ENCODE measurements around the gene TCERG1L.
A peak's percentile ranks its signal among the peaks of the same experiment; 100 is the strongest.
"Not testable (repeated sequence)": the region's sequence is repeated elsewhere in the genome, so short reads cannot be mapped to it uniquely, and the experiment has no call there.

The TCERG1L gene

DNA sequence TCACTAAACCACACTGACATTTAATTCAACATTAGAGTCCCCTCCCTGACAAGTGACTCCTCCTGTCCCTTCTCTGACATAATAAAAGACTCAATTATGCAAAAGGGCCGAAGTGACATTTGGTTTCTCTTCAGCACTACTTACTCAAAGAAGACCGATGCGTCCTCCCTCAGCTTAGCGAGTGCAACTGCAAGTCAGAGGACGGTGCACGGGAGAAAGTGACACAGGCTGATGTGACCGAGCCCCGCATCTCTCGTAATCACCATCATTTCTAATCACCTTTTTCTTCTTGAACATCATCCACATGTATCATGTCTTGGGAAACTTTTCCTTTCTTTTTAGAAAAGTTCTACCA lies 155.7 kb downstream of the TCERG1L start:
- WGBS (ENCODE audit: insufficient coverage) = 56% methylated on average over 9 of the region's 9 CpGs
- H3K27ac ChIP-seq (ENCODE audit: insufficient read depth in 1 of 2, low read depth in 1 of 2, low read length in 2 of 2, poor library complexity in 1 of 2, severe bottlenecking in 2 of 2) = no peak overlapping the region
- peaks cover 0 to 8% (median 0%) of the 10 kb centered on the region in 5 experiments for H3K9me3 ChIP-seq (ENCODE audit: control extremely low read depth in 1 of 5, control insufficient read depth in 4 of 5, insufficient read depth in 2 of 5, low read depth in 1 of 5, low read length in 4 of 5)
- DNase-seq = peak in 1 of 3 donors; percentile 6
- ChIA-PET CTCF (no interaction called here), POLR2A (no interaction called here)
- H3K27me3 ChIP-seq (replicated peaks in 2 of 5; ENCODE audit: control insufficient read depth in 4 of 5, insufficient read depth in 5 of 5, low read length in 4 of 5) = peaks cover 0 to 18% (median 0%) of the 10 kb centered on the region in 5 experiments
- H3K4me3 ChIP-seq (ENCODE audit: control insufficient read depth in 1 of 7, extremely low read depth in 1 of 7, insufficient read depth in 4 of 7, low read depth in 2 of 7, low read length in 6 of 7) = no peak overlapping the region
- H3K36me3 ChIP-seq (ENCODE audit: control insufficient read depth in 4 of 4, insufficient read depth in 4 of 4, low read length in 3 of 4) = no peaks in the 10 kb centered on the region
- no peaks in the 10 kb centered on the region for H3K4me1 ChIP-seq (ENCODE audit: control extremely low read depth in 1 of 4, control insufficient read depth in 4 of 4, insufficient read depth in 4 of 4, low read length in 3 of 4)

DNA sequence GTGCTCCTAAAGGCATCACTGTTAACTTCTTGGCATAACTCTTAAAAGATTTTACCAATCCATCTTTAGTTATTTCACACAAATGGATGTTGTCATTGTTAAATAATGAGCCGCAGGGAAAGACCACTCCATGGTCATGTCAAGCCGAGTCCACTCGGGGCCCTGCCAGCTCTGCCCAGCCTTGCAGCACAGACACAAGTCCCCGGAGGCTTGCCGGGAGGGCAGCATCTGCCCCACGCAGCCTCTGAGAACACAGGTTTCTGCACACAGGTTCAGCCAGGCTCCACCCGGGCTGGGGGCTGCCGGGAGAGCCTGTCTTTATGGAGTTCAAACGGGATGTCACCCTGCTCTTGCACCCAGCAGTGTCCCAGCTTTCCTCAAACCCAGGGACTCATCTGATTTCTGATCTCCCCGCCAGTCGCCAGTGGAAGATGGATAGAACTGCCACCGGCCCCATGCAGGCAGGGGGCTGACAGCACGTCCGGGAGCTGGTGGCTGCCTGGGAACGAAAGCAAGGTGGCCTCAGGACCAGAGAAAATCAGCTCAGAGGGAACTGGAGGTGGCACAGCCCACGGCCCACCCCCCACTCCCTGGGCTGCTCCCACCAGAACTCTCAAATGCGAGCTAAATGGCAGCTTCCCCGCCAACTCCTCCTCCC lies 156.2 kb downstream of the TCERG1L start:
- 66% methylated on average over 14 of the region's 18 CpGs for WGBS (ENCODE audit: insufficient coverage)
- ChIA-PET POLR2A (no interaction called here), CTCF (no interaction called here)
- Histone ChIP-seq H3K27me3 (replicated peaks in 2 of 5; ENCODE audit: control insufficient read depth in 4 of 5, insufficient read depth in 5 of 5, low read length in 4 of 5) (peaks cover 0 to 18% (median 0%) of the 10 kb centered on the region in 5 experiments), H3K4me3 (ENCODE audit: control insufficient read depth in 1 of 7, extremely low read depth in 1 of 7, insufficient read depth in 4 of 7, low read depth in 2 of 7, low read length in 6 of 7) (no peak overlapping the region), H3K36me3 (ENCODE audit: control insufficient read depth in 4 of 4, insufficient read depth in 4 of 4, low read length in 3 of 4) (no peaks in the 10 kb centered on the region), H3K4me1 (ENCODE audit: control extremely low read depth in 1 of 4, control insufficient read depth in 4 of 4, insufficient read depth in 4 of 4, low read length in 3 of 4) (no peaks in the 10 kb centered on the region), H3K9me3 (ENCODE audit: control extremely low read depth in 1 of 5, control insufficient read depth in 4 of 5, insufficient read depth in 2 of 5, low read depth in 1 of 5, low read length in 4 of 5) (peaks cover 0 to 8% (median 0%) of the 10 kb centered on the region in 5 experiments), H3K27ac (ENCODE audit: insufficient read depth in 1 of 2, low read depth in 1 of 2, low read length in 2 of 2, poor library complexity in 1 of 2, severe bottlenecking in 2 of 2) (no peak overlapping the region)
- DNase-seq = no peak

- Histone ChIP-seq H3K27ac (ENCODE audit: insufficient read depth in 1 of 2, low read depth in 1 of 2, low read length in 2 of 2, poor library complexity in 1 of 2, severe bottlenecking in 2 of 2) (no peak overlapping the region), H3K36me3 (ENCODE audit: control insufficient read depth in 4 of 4, insufficient read depth in 4 of 4, low read length in 3 of 4) (no peaks in the 10 kb centered on the region), H3K27me3 (replicated peaks in 2 of 5; ENCODE audit: control insufficient read depth in 4 of 5, insufficient read depth in 5 of 5, low read length in 4 of 5) (peaks cover 0 to 18% (median 0%) of the 10 kb centered on the region in 5 experiments), H3K4me1 (ENCODE audit: control extremely low read depth in 1 of 4, control insufficient read depth in 4 of 4, insufficient read depth in 4 of 4, low read length in 3 of 4) (no peaks in the 10 kb centered on the region), H3K4me3 (ENCODE audit: control insufficient read depth in 1 of 7, extremely low read depth in 1 of 7, insufficient read depth in 4 of 7, low read depth in 2 of 7, low read length in 6 of 7) (no peak overlapping the region), H3K9me3 (ENCODE audit: control extremely low read depth in 1 of 5, control insufficient read depth in 4 of 5, insufficient read depth in 2 of 5, low read depth in 1 of 5, low read length in 4 of 5) (peaks cover 0 to 8% (median 0%) of the 10 kb centered on the region in 5 experiments)
- ChIA-PET POLR2A (interaction anchor here (0.6 kb wide), 1 partner anchor 371 kb away, joined by 3 read pairs; no protein-coding TSS in a partner anchor), CTCF (no interaction called here)
- DNase-seq = no peak
- WGBS (ENCODE audit: insufficient coverage) = 97% methylated on average over 6 of the region's 17 CpGs
These were observed 157.1 kb downstream of the TCERG1L start for GRCh38 chr10:131154306-131155025.

DNA sequence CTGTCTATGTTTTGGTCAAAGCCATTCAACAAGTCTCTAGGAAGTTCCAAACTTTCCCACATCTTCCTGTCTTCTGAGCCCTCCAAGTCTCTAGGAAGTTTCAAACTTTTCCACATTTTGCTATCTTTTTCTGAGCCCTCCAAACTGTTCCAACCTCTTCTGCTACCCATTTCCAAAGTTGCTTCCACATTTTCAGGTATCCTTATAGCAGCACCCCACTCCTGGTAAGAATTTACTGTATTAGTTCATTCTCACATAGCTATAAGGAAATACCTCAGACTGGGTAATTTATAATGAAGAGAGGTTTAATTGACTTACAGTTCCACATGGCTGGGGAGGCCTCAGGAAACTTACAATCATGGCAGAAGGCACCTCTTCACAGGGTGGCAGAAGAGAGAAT lies 159.1 kb downstream of the TCERG1L start:
- CTCF ChIA-PET; POLR2A ChIA-PET; H3K36me3 ChIP-seq (ENCODE audit: control insufficient read depth in 4 of 4, insufficient read depth in 4 of 4, low read length in 3 of 4); H3K27ac ChIP-seq (ENCODE audit: insufficient read depth in 1 of 2, low read depth in 1 of 2, low read length in 2 of 2, poor library complexity in 1 of 2, severe bottlenecking in 2 of 2); DNase-seq; H3K9me3 ChIP-seq (ENCODE audit: control extremely low read depth in 1 of 5, control insufficient read depth in 4 of 5, insufficient read depth in 2 of 5, low read depth in 1 of 5, low read length in 4 of 5); H3K4me1 ChIP-seq (ENCODE audit: control extremely low read depth in 1 of 4, control insufficient read depth in 4 of 4, insufficient read depth in 4 of 4, low read length in 3 of 4); H3K4me3 ChIP-seq (ENCODE audit: control insufficient read depth in 1 of 7, extremely low read depth in 1 of 7, insufficient read depth in 4 of 7, low read depth in 2 of 7, low read length in 6 of 7): not testable (repeated sequence)
- peaks cover 0 to 14% (median 0%) of the 10 kb centered on the region in 5 experiments for H3K27me3 ChIP-seq (replicated peaks in 2 of 5; ENCODE audit: control insufficient read depth in 4 of 5, insufficient read depth in 5 of 5, low read length in 4 of 5)

- peaks cover 0 to 8% (median 0%) of the 10 kb centered on the region in 5 experiments for H3K9me3 ChIP-seq (ENCODE audit: control extremely low read depth in 1 of 5, control insufficient read depth in 4 of 5, insufficient read depth in 2 of 5, low read depth in 1 of 5, low read length in 4 of 5)
These were observed 161.4 kb downstream of the TCERG1L start for GRCh38 chr10:131150126-131150525.

DNA sequence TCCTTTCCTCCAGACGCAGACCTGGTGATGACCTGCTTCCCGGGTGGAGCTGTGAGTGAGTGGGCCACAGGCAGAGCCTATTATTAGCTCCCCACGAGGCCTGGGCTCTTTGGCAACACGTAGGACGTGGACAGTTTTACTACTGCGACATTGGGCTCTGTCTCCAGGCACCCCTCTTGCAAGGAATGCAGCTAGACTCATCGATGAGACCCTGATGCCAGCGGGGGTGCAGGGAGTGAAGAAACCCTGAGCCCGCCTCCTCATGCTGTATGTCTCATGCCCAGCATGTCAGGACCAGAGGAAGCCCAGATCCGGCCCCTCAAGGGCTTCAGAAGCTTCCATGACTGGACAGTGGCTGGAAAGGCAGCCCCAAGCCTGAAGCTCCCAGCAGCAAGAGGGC lies 161.9 kb downstream of the TCERG1L start:
- no peaks in the 10 kb centered on the region for H3K36me3 ChIP-seq (ENCODE audit: control insufficient read depth in 4 of 4, insufficient read depth in 4 of 4, low read length in 3 of 4)
- H3K9me3 ChIP-seq (ENCODE audit: control extremely low read depth in 1 of 5, control insufficient read depth in 4 of 5, insufficient read depth in 2 of 5, low read depth in 1 of 5, low read length in 4 of 5) = peaks cover 0 to 8% (median 0%) of the 10 kb centered on the region in 5 experiments
- CTCF ChIA-PET = no interaction called here
- H3K27ac ChIP-seq (ENCODE audit: insufficient read depth in 1 of 2, low read depth in 1 of 2, low read length in 2 of 2, poor library complexity in 1 of 2, severe bottlenecking in 2 of 2) = no peak overlapping the region
- DNase-seq = no peak
- H3K27me3 ChIP-seq (replicated peaks in 2 of 5; ENCODE audit: control insufficient read depth in 4 of 5, insufficient read depth in 5 of 5, low read length in 4 of 5) = peaks cover 0 to 11% (median 0%) of the 10 kb centered on the region in 5 experiments
- no peak overlapping the region for H3K4me3 ChIP-seq (ENCODE audit: control insufficient read depth in 1 of 7, extremely low read depth in 1 of 7, insufficient read depth in 4 of 7, low read depth in 2 of 7, low read length in 6 of 7)
- WGBS (ENCODE audit: insufficient coverage) = 91% methylated on average over 10 of the region's 10 CpGs
- POLR2A ChIA-PET = no interaction called here
- H3K4me1 ChIP-seq (ENCODE audit: control extremely low read depth in 1 of 4, control insufficient read depth in 4 of 4, insufficient read depth in 4 of 4, low read length in 3 of 4) = no peaks in the 10 kb centered on the region

More at GRCh38 chr10:131150126-131150525, 161.4 kb downstream of the TCERG1L start:
- H3K4me3 ChIP-seq (ENCODE audit: control insufficient read depth in 1 of 7, extremely low read depth in 1 of 7, insufficient read depth in 4 of 7, low read depth in 2 of 7, low read length in 6 of 7) = no peak overlapping the region
- 68% methylated on average over 4 of the region's 4 CpGs for WGBS (ENCODE audit: insufficient coverage)
- no peaks in the 10 kb centered on the region for H3K4me1 ChIP-seq (ENCODE audit: control extremely low read depth in 1 of 4, control insufficient read depth in 4 of 4, insufficient read depth in 4 of 4, low read length in 3 of 4)
- POLR2A ChIA-PET = no interaction called here
- no peaks in the 10 kb centered on the region for H3K36me3 ChIP-seq (ENCODE audit: control insufficient read depth in 4 of 4, insufficient read depth in 4 of 4, low read length in 3 of 4)
- no peak for DNase-seq
- CTCF ChIA-PET = no interaction called here
- H3K27ac ChIP-seq (ENCODE audit: insufficient read depth in 1 of 2, low read depth in 1 of 2, low read length in 2 of 2, poor library complexity in 1 of 2, severe bottlenecking in 2 of 2) = no peak overlapping the region
- H3K27me3 ChIP-seq (replicated peaks in 2 of 5; ENCODE audit: control insufficient read depth in 4 of 5, insufficient read depth in 5 of 5, low read length in 4 of 5) = peaks cover 0 to 14% (median 0%) of the 10 kb centered on the region in 5 experiments

GRCh38 chr10:131149111-131149510 lies 162.4 kb downstream of the TCERG1L start:
- 86% methylated on average over 2 of the region's 3 CpGs for WGBS (ENCODE audit: insufficient coverage)
- no peak overlapping the region for H3K27ac ChIP-seq (ENCODE audit: insufficient read depth in 1 of 2, low read depth in 1 of 2, low read length in 2 of 2, poor library complexity in 1 of 2, severe bottlenecking in 2 of 2)
- H3K36me3 ChIP-seq (ENCODE audit: control insufficient read depth in 4 of 4, insufficient read depth in 4 of 4, low read length in 3 of 4) = no peaks in the 10 kb centered on the region
- H3K9me3 ChIP-seq (ENCODE audit: control extremely low read depth in 1 of 5, control insufficient read depth in 4 of 5, insufficient read depth in 2 of 5, low read depth in 1 of 5, low read length in 4 of 5) = peaks cover 0 to 8% (median 0%) of the 10 kb centered on the region in 5 experiments
- POLR2A ChIA-PET = no interaction called here
- no peak for DNase-seq
- no peak overlapping the region for H3K4me3 ChIP-seq (ENCODE audit: control insufficient read depth in 1 of 7, extremely low read depth in 1 of 7, insufficient read depth in 4 of 7, low read depth in 2 of 7, low read length in 6 of 7)
- H3K4me1 ChIP-seq (ENCODE audit: control extremely low read depth in 1 of 4, control insufficient read depth in 4 of 4, insufficient read depth in 4 of 4, low read length in 3 of 4) = no peaks in the 10 kb centered on the region
- H3K27me3 ChIP-seq (replicated peaks in 2 of 5; ENCODE audit: control insufficient read depth in 4 of 5, insufficient read depth in 5 of 5, low read length in 4 of 5) = peaks cover 0 to 9% (median 0%) of the 10 kb centered on the region in 5 experiments
- CTCF ChIA-PET = no interaction called here
